GM19023 (cell line): ENCODE data around the gene SEMA3B.
"Not testable (repeated sequence)": the region's sequence is repeated elsewhere in the genome, so short reads cannot be mapped to it uniquely, and the experiment has no call there.

ENCODE experiments used
- ATAC-seq: cut with Tn5 transposase; IDR thresholded peaks from one replicate; pipeline ENCODE4 v1.9.1; 2021; ENCODE audit warnings: mild to moderate bottlenecking, moderate library complexity; ENCODE audit not compliant: unreplicated experiment

The SEMA3B gene

DNA sequence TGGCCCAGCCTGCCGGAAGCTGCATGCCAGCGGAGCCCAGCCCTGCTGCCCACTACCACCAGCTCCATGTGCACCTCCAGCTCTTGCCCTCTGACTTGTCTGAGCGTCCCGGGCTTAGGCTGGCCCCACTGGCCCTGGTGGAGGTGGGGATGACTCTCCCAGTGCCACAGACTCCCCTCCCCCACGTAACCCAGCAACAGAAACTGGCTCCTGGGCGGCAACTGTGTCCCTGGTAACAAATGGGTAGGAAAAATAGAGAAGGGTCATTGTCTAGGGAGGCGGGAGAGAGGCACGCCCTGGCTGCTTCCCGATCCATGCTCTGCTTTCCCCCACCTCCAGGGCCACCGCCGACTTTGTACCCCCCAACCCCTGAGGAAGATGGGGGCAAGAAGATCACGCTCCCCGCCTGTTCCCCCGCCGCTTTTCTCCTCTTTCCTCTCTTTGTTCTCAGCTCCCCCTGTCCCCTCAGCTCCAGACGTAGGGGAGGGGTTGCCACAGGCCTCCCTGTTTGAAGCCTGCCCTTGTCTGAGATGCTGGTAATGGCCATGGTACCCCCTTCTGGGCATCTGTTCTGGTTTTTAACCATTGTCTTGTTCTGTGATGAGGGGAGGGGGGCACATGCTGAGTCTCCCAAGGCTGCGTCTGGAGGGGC lies 10.8 kb upstream of the SEMA3B start:
- no peak for ATAC-seq

DNA sequence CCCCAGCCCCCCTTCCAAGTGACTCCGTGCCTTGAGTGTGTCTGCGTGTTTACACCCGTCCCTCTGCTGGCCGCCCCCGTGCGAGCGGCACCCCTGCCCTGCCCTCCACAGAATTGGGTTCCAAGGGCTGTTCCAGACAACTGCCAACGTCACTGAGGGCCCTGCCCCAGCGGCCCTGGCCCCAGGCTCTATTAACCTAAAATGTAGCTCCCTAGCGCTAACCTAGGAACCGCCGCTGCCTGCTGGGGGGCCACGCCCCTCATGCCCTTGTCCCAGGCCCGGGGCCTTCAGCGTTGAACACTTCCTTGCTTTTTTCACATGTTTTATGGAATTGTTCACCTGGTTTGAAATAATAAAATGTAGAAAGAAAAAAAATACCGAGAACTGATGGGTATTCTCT lies 10.0 kb upstream of the SEMA3B start:
- ATAC-seq = no peak

DNA sequence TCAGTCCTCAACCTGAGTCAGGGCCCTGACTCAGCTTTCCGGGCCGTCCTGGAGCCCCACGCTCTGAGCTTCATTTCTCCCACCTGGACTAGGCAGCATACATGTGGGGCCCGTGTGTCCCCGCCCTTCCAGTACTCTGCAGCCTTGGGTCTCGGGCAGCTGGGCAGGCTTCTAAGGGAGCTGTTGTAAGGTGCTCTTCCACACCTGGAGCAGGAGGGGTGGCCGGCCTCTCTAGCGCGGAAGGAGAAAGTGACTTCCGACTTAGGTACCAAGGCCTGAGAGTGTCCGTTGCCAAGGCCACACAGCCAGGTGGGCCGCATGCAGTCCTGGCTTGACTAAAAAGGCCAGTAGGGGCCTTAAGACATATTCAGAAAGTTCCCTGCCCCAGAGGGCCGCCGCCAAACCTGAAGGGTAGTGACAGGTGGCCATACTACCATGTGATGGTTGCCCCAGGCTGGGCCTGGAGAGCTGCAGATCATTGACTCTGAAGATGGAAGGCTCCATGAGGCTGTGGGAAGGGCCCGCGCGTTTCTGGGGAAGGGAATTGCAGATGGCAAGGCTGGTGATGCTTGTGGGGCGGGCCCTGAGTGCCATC lies 9.4 kb upstream of the SEMA3B start:
- peak; percentile 24 for ATAC-seq

DNA sequence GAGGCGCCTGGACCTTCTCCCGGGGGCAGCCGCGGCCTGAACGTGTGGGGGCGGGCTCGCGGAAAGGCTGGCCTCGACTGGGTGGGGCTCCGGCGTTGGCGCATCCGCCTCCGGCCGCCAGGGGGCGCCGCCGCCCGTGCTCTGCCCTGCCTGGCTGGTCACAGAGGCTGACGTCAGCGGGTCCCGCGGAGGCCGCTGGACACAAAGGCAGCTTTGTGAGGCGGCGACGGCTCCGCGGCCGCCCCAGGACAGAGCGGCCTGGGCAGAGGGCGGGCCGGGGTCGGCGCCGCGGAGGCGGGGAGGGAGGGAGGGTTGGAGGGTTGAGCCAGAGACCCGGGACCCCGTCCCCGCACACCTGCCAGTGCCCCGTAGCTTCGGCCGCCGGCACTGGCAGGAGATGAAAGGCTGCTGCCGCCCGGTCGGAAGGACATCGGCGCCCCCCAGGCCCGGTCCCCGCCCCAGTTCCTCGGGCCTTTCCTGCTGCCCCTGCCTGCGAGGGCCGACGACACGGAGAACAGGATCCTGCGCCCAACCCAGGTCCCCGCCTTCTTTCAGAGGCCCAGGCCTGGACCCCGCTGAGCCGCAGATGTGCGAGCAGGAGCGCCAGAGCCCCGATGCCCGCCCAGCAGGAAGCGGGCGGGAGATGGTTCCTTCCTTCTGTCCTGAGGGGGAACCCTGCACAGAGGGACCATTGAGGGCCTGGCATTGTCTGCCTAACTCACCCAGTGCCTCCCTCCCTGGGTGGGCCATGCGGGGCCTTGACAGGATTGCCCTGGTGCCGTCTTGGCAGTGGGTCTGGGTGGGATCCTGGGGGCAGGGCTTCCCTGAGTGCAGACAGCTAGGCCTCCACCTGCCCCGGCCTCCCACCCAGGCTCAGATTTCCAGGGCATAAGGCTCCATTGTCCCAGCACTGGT lies 8.7 kb upstream of the SEMA3B start:
- peak; percentile 85 for ATAC-seq

DNA sequence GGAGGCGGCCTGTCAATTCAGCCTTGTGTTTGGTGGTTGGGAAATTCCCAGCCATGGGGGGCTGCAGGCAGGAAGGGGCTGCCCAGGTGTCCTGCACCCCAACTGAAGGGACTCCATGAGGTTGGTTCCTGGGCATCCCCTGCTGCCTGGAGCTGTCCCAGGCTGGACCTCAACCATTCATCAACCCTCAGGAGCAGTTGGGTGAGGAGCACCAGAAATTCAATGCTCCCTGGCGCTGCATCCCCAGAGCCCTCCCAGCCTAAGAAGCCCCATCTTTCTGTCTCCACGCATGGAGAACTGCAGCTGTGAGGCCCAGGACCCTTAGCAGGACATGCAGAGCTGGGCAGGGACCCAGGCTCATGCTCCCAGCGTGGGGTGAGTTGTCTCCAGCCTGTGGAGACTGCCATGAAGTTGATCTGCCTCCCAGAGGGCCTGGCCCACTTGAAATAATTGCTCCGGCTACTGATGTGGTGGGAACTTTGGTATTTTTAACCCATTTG lies 8.0 kb upstream of the SEMA3B start:
- ATAC-seq = no peak

DNA sequence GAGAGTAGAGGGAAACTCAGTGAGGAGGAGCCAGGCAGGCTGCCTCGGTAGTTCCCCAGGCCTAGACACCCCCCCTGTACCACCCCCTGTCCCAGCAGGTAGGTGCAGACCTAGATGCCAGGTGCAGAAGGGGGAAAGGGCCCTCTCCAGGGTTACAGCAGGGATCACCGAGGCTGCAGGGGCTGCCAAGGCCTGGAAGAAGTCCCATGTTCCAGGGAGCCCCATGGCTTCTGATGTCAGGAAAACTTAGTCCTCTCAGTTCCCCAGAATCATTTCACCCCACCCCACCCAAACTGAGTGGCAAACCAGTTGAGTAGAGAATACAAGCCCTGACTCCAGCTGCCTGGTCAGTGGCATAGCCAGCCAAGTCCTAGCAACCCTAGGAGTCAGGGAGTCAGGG lies 7.4 kb upstream of the SEMA3B start:
- no peak for ATAC-seq

DNA sequence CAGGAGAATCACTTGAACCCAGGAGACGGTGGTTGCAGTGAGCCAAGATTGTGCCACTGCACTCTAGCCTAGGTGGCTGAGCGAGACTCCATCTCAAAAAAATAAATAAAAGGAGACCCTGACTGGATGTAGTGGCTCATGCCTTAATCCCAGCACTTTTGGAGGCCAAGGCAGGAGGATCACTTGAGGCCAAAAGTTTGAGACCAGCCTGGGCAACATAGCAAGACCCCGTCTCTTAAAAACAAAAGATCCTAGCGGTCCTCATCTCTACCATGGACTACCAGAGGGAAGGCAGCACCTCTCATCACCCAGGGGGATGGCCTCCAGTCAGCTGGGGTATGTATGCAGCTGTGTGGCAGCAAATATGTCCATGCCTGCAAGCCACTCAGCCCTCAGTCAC lies 6.7 kb upstream of the SEMA3B start:
- ATAC-seq = not testable (repeated sequence)

DNA sequence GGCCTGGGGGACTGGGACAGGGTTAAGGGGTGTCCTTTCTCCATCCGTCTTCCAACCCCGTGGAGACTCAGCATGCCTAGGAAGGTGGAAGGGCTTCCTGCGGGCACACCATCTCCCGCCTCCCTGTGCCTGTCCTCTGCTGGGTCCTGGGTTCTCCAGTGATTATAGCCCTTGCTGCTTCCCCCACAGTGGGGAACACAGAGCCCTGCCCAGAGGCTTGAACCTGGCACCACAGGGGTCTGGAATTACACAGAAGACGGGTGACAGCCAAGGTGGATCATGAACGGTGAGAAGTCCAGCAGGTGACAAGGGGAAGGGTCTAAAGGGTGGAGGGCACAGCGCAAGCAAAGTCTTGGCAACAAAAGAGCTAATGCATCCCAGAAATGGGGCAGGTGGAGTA lies 6.2 kb upstream of the SEMA3B start:
- no peak for ATAC-seq

DNA sequence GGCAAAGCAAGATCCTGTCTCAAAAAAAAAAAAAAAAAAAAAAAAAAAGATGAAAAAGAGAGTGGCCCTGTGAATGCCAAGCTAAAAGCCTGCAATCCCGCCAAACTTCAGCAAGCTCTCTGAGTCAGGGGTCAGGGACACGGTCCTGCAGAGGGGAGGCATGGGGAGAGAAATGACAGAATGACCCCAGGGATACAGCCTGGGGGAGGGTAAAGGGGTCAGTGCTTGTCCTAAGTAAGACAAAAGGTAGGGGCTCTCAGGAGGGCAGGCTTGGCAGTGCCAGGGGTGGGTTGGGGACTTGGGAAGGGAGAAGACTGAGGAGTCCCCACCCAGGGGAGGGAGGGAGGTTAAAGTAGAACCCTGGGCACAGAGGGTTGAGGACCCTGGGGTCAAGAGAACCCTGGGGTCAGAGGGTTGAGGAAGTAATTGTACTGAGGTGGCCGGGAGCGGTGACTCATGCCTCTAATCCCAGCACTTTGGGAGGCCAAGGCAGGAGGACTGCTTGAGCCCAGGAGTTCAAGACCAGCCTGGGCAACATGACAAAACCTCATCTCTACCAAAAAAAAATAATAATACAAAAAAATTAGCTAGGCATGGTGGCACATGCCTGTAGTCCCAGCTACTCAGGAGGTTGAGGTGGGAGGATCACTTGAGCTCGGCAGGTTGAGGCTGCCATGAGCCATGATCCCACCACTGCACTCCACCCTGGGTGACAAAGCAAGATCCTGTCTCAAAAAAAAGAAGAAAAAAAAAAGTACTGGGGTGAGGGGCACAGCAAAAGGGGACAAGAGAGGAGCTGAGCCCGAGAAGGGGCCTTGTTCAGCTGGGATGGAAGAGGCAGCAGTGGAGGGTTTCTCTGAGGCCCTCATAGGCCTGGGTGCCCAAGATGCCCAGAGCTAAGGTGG lies 5.2 kb upstream of the SEMA3B start:
- ATAC-seq = no peak

DNA sequence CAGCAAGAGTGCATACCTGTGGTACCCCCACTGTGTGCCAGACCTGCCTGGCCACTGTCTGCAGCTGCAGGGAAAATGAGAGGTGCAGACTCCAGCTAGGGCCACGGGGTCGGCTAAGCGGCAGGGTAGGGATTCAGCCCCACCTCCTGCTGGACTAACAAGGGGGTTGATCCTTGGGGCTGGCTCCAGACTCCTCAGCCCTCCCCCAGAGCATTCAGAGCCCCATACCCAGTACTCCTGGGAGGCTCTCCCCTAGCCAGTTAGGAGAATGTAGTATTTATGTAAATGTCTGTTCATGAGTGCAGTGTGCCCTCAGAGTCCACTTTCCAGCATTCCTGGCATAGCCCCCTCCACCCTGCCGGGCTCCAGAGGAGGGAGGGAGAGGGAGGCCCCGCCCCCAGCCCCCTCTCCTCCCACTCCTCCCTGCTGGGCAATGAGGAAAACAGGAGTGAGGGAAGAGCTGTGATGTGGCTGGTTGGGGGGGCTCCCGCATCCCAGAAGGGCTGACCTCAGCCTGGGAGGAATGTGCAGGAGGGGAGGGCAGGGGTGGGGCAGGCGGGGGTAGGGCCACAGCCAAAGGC lies 4.5 kb upstream of the SEMA3B start:
- no peak for ATAC-seq

DNA sequence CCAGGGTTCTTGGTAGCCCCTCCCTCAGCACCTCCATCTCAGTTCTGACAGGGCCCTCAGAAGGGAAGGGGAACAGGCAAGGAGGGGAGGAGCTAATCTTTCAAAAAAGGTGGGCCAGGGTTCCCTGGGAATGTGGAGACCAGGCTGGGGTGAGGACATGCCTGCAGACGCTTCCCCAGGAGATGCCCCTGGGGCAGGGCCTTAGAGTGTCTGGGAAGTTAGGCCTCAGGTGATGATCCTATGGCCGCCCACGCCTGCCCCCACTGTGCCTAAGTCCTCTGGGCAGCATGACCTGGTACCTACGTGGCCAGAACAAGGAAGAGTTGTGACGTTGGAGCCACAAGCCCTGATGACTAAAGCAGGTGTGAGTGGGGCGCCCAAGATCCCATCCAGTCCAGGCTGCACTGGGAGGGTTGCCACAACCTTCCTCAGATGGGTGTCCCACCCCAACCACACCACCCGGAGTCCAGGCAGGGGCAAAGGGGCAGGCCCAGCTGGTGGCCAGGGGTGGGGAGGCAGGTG lies 3.9 kb upstream of the SEMA3B start:
- ATAC-seq = no peak

DNA sequence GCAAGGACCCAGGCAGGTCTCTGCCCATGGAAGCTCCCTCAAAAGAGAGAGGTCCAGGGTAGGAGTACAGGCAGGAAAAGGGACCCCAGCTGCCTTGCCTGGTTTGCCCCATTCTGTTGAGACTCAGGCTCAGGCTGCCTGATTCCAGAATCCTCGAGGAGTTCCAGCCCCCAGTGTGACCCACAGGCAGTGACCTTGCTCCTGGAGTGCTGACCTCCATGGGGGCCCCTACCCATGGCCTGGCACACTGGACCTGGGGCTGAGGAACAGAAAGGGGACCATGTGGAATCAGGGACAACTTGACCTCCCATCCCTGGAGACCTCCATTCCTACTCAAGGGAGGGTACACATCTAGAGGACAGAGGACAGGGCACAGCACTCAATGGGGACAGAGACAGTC lies 3.4 kb upstream of the SEMA3B start:
- no peak for ATAC-seq

DNA sequence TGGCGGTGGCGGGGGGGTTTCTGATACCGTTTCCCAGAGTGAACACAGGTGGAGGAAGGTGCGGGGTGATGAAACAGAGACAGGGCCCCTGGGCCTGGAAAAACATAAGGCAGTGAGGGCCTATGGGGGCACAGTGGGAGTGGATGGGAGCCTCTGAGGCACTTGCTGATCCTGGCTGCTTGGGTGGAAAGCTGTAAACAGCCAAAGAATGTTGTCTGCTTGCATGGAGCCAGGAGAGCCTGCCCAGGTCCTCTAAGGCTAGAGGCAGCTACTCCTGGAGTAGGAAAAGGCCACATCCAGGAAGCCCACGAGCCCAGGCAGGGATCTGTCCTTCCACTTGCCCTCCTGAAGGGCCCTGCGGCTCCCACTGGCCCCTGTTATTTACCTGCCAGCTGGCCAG lies 2.9 kb upstream of the SEMA3B start:
- ATAC-seq = no peak

DNA sequence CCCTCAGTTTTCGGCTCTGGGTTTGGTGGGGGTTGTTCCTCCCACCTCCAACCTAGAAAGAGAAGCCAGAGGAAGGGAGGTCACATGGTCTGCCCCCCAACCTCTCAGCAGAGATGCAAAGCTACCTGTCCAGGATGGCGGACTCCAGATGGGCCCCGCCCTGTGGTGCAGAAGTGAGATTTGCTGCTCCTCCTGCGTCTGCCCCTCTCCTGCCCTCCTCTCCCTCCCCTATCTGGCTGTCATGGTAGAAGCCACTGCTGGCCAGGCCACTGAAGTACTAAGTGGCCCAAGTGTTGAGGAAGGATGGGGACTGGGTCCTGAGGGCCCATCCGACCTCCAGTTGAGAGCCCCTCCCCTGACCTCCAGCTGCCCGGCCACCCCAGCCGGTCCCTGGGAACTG lies 2.1 kb upstream of the SEMA3B start:
- ATAC-seq = no peak

DNA sequence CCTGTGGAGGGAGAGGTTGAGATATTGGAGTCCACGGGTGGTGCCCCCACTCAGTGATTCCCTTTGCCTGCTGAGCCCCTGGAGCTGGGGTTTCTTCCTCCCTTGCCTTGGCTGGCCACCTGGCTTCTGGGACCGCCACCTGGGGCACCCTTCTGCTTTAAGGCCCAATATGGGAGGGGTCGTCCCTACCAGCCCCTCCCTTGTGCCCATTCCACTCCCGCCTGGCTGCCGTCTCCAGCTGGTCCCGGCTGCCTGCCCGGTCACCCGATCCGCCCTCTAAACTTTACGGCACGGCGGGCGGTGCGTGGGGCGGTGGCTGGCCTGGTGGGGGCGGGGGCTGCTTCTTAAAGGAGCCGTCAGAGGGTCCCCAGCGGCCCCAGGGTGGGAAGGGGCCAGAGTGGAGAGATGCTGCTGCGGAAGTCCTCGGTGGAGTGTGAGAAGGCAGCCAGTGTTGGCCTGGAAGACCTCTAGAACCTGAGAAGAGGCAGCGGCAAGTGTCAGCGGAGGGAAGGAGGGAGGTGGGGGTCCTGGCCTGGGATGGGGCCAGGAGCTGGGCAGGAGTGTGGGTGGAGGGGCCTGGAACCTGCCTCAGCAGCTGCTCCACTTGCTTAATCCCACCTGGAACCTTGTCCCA lies 1.6 kb upstream of the SEMA3B start:
- ATAC-seq = no peak

DNA sequence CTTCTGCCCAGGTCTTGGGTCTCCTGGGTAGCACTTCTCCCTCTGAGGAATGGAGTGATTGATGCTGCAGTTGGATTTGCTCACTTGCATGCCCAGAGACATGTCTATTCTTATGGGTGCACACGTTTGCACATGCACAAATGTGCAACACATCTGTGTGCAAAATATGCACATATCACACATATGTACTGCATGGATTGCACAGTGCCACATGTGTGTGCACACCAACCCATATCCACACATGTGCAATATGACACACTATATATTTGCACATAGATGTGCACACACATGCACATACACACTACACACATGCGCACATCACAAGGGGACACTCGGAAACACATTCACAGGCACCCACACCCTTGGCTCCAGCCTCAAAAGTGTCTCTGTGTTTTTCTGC lies 671 bp upstream of the SEMA3B start:
- no peak for ATAC-seq

DNA sequence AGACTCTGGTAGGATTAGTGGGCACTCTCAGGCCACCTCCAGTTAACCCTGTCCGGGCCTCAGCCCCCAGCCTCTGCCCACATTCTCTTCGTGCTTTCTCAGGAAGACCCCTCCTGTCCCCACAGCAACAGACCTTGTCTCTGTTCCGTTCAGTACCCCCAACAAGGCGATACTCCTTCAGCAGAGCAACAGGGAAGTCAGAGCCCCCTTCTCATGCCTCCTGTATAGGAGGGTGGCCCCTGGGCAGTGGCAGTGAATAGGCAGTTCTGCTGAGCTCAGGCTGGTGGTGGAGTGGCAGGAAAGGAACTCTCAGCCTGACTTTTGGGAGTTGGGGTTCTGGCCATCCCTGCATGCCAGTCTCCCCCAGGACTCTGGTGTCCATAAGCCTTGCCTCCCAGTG lies 513 bp downstream of the SEMA3B start:
- no peak for ATAC-seq

DNA sequence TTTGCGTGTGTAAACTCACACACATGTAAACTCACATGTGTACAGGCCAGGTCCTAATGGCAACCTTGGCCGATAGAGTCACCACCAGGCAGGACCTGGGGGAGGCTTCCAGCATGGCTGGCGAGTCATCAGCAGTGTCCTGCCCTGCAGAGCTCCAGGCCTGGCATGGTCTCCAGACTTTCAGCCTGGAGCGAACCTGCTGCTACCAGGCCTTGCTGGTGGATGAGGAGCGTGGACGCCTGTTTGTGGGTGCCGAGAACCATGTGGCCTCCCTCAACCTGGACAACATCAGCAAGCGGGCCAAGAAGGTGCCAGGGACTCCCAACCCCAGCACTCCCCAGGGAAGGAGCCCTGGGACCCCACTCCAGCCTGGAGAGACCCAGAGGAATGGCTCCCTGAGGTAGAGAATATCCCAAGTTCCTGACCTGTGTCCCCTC lies 1.0 kb downstream of the SEMA3B start:
- ATAC-seq = no peak

DNA sequence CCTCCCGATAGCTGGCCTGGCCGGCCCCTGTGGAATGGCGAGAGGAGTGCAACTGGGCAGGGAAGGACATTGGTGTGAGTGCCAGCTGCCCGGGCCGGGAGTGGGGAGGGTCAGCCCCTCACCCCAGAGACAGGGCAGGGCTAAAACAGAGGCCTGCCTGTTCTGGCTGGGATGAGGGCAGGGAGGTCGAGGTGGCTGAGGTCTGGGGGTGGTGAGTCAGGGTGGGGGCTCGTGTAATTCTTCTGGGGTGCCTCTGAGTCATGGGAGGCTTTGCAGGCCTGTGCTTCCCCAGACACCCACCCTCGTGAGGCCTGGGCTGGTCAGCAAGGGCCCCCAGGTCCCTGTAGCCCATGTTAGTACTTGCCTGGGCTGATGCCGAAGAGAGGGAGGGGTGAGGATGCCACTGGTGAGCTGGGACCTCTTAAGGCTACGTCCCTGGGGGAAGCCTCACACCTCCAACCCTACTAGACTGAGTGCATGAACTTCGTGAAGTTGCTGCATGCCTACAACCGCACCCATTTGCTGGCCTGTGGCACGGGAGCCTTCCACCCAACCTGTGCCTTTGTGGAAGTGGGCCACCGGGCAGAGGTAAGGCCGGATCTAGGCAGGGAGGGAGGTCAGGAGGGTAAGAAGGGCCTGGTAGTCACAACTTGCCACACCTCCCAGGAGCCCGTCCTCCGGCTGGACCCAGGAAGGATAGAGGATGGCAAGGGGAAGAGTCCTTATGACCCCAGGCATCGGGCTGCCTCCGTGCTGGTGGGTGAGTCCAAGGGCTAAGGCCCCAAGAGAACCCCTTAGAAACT lies 1.7 kb downstream of the SEMA3B start:
- ATAC-seq = no peak
